Naive thymus-derived CD8-positive, alpha-beta T cell (primary cell): ENCODE data around the gene ADAMTSL5. TPM values are rescaled to one million over a fixed set of nuclear protein-coding genes. Genes with fewer than 3 reads are reported as not detected.
A peak's percentile ranks its signal among the peaks of the same experiment; 100 is the strongest.
"Not testable (repeated sequence)": the region's sequence is repeated elsewhere in the genome, so short reads cannot be mapped to it uniquely, and the experiment has no call there.

Experiments
- ATAC-seq, 2 donors: fragments of 150-1000 bp; cut with Tn5 transposase in 1 of 2; sonication (Bioruptor Pico), chemical (Tn5 transposase) in 1 of 2; 1 replicate in 1 of 2; 2 replicates in 1 of 2; pipeline ENCODE4 v1.10.0; 2021; ENCODE audit warnings: mild to moderate bottlenecking in 2 of 2, moderate library complexity in 2 of 2
- POLR2A ChIA-PET: fragments of 350-600 bp; sonication (Branson Sonifier 250); formaldehyde crosslinking; loops from one replicate; lab custom pipeline; 2021; ENCODE audit warnings: antibody characterized with exemption; lab: Charles Lee
- DNase-seq, 10 donors: peaks; one replicate each; pipeline versions ENCODE4 v3.0.0 to v3.0.0-alpha.2; 2020 to 2022
- H3K27ac Mint-ChIP-seq, 10 donors: one replicate each; pipeline ENCODE4 v1.8.0; 2020 to 2022; ENCODE audit warnings: mild to moderate bottlenecking in 10 of 10, mixed read lengths in 10 of 10, moderate library complexity in 4 of 10, inconsistent platforms in 1 of 10
- H3K27me3 Mint-ChIP-seq, 5 donors: one replicate each; pipeline ENCODE4 v1.8.0; 2021 to 2022; ENCODE audit warnings: mixed read lengths in 5 of 5
- H3K36me3 Mint-ChIP-seq, 3 donors: one replicate each; pipeline ENCODE4 v1.8.0; 2020 to 2022; ENCODE audit warnings: mixed read lengths in 3 of 3, mild to moderate bottlenecking in 2 of 3, inconsistent platforms in 1 of 3
- H3K4me1 Mint-ChIP-seq, 4 donors: one replicate each; pipeline ENCODE4 v1.8.0; 2021 to 2022; ENCODE audit warnings: mixed read lengths in 4 of 4
- H3K4me3 Mint-ChIP-seq, 10 donors: one replicate each; pipeline ENCODE4 v1.8.0; 2020 to 2022; ENCODE audit warnings: mild to moderate bottlenecking in 10 of 10, mixed read lengths in 10 of 10, moderate library complexity in 6 of 10, inconsistent platforms in 1 of 10
- H3K9me3 Mint-ChIP-seq, 9 donors: one replicate each; pipeline ENCODE4 v1.8.0; 2020 to 2022; ENCODE audit warnings: mixed read lengths in 9 of 9, mild to moderate bottlenecking in 3 of 9, inconsistent platforms in 1 of 9, moderate library complexity in 1 of 9
- polyA plus RNA-seq, 3 donors: library from polyadenylated mRNA; unstranded; fragments of 300-500 nt; fragmentation: Illumina TruSeq; gene quantifications; one replicate each; pipeline ENCODE4 v1.2.3, GENCODE V29; 2021
- total RNA-seq, 8 experiments: library from RNA in 2 of 8; stranded (reverse) in 2 of 8; gene quantifications; one replicate each; pipeline ENCODE4 v1.2.3 and lab custom pipeline; 2021 to 2026

ADAMTSL5 gene
- total and polyA plus RNA-seq, 5 experiments from 2014 or later: 0.47 to 4.5 (median 2.5) TPM

GRCh38 chr19:1540365-1540925 lies 27.6 kb upstream of the ADAMTSL5 start:
- H3K9me3 Mint-ChIP-seq: no peaks in the 10 kb centered on the region
- H3K4me1 Mint-ChIP-seq: no peaks in the 10 kb centered on the region
- H3K36me3 Mint-ChIP-seq: no peaks in the 10 kb centered on the region
- peaks cover 10 to 64% (median 14%) of the 10 kb centered on the region in 5 donors for H3K27me3 Mint-ChIP-seq
- no peak overlapping the region for H3K4me3 Mint-ChIP-seq
- DNase-seq: no peak
- peak overlapping the region in 1 of 10 donors; percentile 43 for H3K27ac Mint-ChIP-seq
- no peak for ATAC-seq
- POLR2A ChIA-PET: interaction anchor here (0.7 kb wide), 1 partner anchor 250 kb away, joined by 7 read pairs; no protein-coding TSS in a partner anchor

GRCh38 chr19:1539749-1540148 lies 26.9 kb upstream of the ADAMTSL5 start:
- H3K27ac Mint-ChIP-seq, H3K4me3 Mint-ChIP-seq, DNase-seq, H3K36me3 Mint-ChIP-seq, ATAC-seq, H3K9me3 Mint-ChIP-seq, H3K4me1 Mint-ChIP-seq, POLR2A ChIA-PET: not testable (repeated sequence)
- H3K27me3 Mint-ChIP-seq: peaks cover 11 to 67% (median 16%) of the 10 kb centered on the region in 5 donors

- ATAC-seq (no peak), DNase-seq (no peak)
- Mint-ChIP-seq H3K27ac (no peak overlapping the region), H3K4me3 (no peak overlapping the region), H3K36me3 (no peaks in the 10 kb centered on the region), H3K4me1 (no peaks in the 10 kb centered on the region), H3K9me3 (no peaks in the 10 kb centered on the region), H3K27me3 (peaks cover 11 to 62% (median 16%) of the 10 kb centered on the region in 5 donors)
- POLR2A ChIA-PET: interaction anchor here (0.6 to 0.7 kb wide), 2 partner anchors 181 to 1041 kb away, joined by 3 to 5 read pairs; no protein-coding TSS in a partner anchor
Observed at GRCh38 chr19:1538978-1539377, 26.2 kb upstream of the ADAMTSL5 start.

GRCh38 chr19:1535699-1536098 lies 22.9 kb upstream of the ADAMTSL5 start:
- H3K4me1 Mint-ChIP-seq, DNase-seq, H3K36me3 Mint-ChIP-seq, H3K4me3 Mint-ChIP-seq, ATAC-seq, H3K27ac Mint-ChIP-seq, H3K9me3 Mint-ChIP-seq: not testable (repeated sequence)
- POLR2A ChIA-PET: interaction anchor here (0.7 kb wide), 1 partner anchor 305 kb away, joined by 5 read pairs; no protein-coding TSS in a partner anchor
- H3K27me3 Mint-ChIP-seq: peaks cover 9 to 67% (median 16%) of the 10 kb centered on the region in 5 donors

- H3K27ac Mint-ChIP-seq: no peak overlapping the region
- DNase-seq (no peak), ATAC-seq (no peak)
- peaks cover 0 to 2% (median 0%) of the 10 kb centered on the region in 4 donors for H3K4me1 Mint-ChIP-seq
- no peak overlapping the region for H3K4me3 Mint-ChIP-seq
- H3K9me3 Mint-ChIP-seq: no peaks in the 10 kb centered on the region
- peaks cover 4 to 64% (median 14%) of the 10 kb centered on the region in 5 donors for H3K27me3 Mint-ChIP-seq
- no peaks in the 10 kb centered on the region for H3K36me3 Mint-ChIP-seq
- POLR2A ChIA-PET: interaction anchor here (0.7 kb wide), 1 partner anchor 125 kb away, joined by 3 read pairs; no protein-coding TSS in a partner anchor
Observed at GRCh38 chr19:1534972-1535371, 22.2 kb upstream of the ADAMTSL5 start.

GRCh38 chr19:1533510-1534150 lies 20.8 kb upstream of the ADAMTSL5 start:
- H3K27me3 Mint-ChIP-seq: peaks cover 4 to 60% (median 18%) of the 10 kb centered on the region in 5 donors
- no peaks in the 10 kb centered on the region for H3K9me3 Mint-ChIP-seq
- POLR2A ChIA-PET: interaction anchor here (0.7 kb wide), 1 partner anchor 80 kb away, joined by 5 read pairs; no protein-coding TSS in a partner anchor
- no peak overlapping the region for H3K4me3 Mint-ChIP-seq
- no peaks in the 10 kb centered on the region for H3K36me3 Mint-ChIP-seq
- ATAC-seq (no peak), DNase-seq (no peak)
- peak overlapping the region in 1 of 10 donors; percentile 14 for H3K27ac Mint-ChIP-seq
- H3K4me1 Mint-ChIP-seq: peaks cover 0 to 2% (median 0%) of the 10 kb centered on the region in 4 donors

- Mint-ChIP-seq H3K4me3 (no peak overlapping the region), H3K27me3 (peaks cover 6 to 53% (median 25%) of the 10 kb centered on the region in 5 donors), H3K4me1 (peaks cover 0 to 2% (median 0%) of the 10 kb centered on the region in 4 donors), H3K27ac (no peak overlapping the region), H3K9me3 (no peaks in the 10 kb centered on the region), H3K36me3 (no peaks in the 10 kb centered on the region)
- no peak for ATAC-seq
- no peak for DNase-seq
- POLR2A ChIA-PET: interaction anchor here (0.6 kb wide), 1 partner anchor 11 kb away, joined by 3 read pairs; no protein-coding TSS in a partner anchor
Observed at GRCh38 chr19:1532003-1532402, 19.2 kb upstream of the ADAMTSL5 start.

GRCh38 chr19:1531587-1531986 lies 18.8 kb upstream of the ADAMTSL5 start:
- POLR2A ChIA-PET: interaction anchor here (0.6 kb wide), 1 partner anchor 11 kb away, joined by 3 read pairs; no protein-coding TSS in a partner anchor
- H3K36me3 Mint-ChIP-seq: no peaks in the 10 kb centered on the region
- no peaks in the 10 kb centered on the region for H3K9me3 Mint-ChIP-seq
- H3K27me3 Mint-ChIP-seq: peaks cover 6 to 55% (median 28%) of the 10 kb centered on the region in 5 donors
- H3K4me3 Mint-ChIP-seq: no peak overlapping the region
- no peak for ATAC-seq
- H3K4me1 Mint-ChIP-seq: peaks cover 0 to 2% (median 0%) of the 10 kb centered on the region in 4 donors
- no peak for DNase-seq
- H3K27ac Mint-ChIP-seq: no peak overlapping the region

- H3K27me3 Mint-ChIP-seq: peaks cover 13 to 62% (median 35%) of the 10 kb centered on the region in 5 donors
- H3K4me3 Mint-ChIP-seq, H3K4me1 Mint-ChIP-seq, DNase-seq, ATAC-seq, POLR2A ChIA-PET, H3K36me3 Mint-ChIP-seq, H3K27ac Mint-ChIP-seq, H3K9me3 Mint-ChIP-seq: not testable (repeated sequence)
Observed at GRCh38 chr19:1530856-1531255, 18.0 kb upstream of the ADAMTSL5 start.

GRCh38 chr19:1529430-1529816 lies 16.6 kb upstream of the ADAMTSL5 start:
- peaks cover 20 to 67% (median 47%) of the 10 kb centered on the region in 5 donors for H3K27me3 Mint-ChIP-seq
- no peak for DNase-seq
- ATAC-seq: no peak
- POLR2A ChIA-PET: no interaction called here
- H3K9me3 Mint-ChIP-seq: peaks cover 0 to 1% (median 0%) of the 10 kb centered on the region in 9 donors
- no peak overlapping the region for H3K4me3 Mint-ChIP-seq
- H3K36me3 Mint-ChIP-seq: peaks cover 0 to 6% (median 2%) of the 10 kb centered on the region in 3 donors
- H3K4me1 Mint-ChIP-seq: peaks cover 5 to 9% (median 7%) of the 10 kb centered on the region in 4 donors
- H3K27ac Mint-ChIP-seq: no peak overlapping the region

GRCh38 chr19:1528596-1529429 lies 16.0 kb upstream of the ADAMTSL5 start:
- peaks cover 6 to 11% (median 10%) of the 10 kb centered on the region in 4 donors for H3K4me1 Mint-ChIP-seq
- ATAC-seq (no peak), DNase-seq (no peak)
- peaks cover 0 to 1% (median 0%) of the 10 kb centered on the region in 9 donors for H3K9me3 Mint-ChIP-seq
- no peak overlapping the region for H3K4me3 Mint-ChIP-seq
- H3K36me3 Mint-ChIP-seq: peaks cover 0 to 7% (median 2%) of the 10 kb centered on the region in 3 donors
- H3K27me3 Mint-ChIP-seq: peaks cover 22 to 73% (median 50%) of the 10 kb centered on the region in 5 donors
- POLR2A ChIA-PET: no interaction called here
- H3K27ac Mint-ChIP-seq: no peak overlapping the region

GRCh38 chr19:1527650-1528309 lies 15.0 kb upstream of the ADAMTSL5 start:
- H3K9me3 Mint-ChIP-seq: peaks cover 0 to 1% (median 0%) of the 10 kb centered on the region in 9 donors

More at GRCh38 chr19:1527650-1528309, 15.0 kb upstream of the ADAMTSL5 start:
- ATAC-seq: no peak
- POLR2A ChIA-PET: no interaction called here
- H3K27ac Mint-ChIP-seq: peak overlapping the region in 1 of 10 donors; percentile 40
- H3K36me3 Mint-ChIP-seq: peaks cover 0 to 7% (median 2%) of the 10 kb centered on the region in 3 donors
- H3K4me1 Mint-ChIP-seq: peaks cover 6 to 11% (median 9%) of the 10 kb centered on the region in 4 donors
- DNase-seq: no peak
- H3K4me3 Mint-ChIP-seq: no peak overlapping the region
- peaks cover 23 to 71% (median 45%) of the 10 kb centered on the region in 5 donors for H3K27me3 Mint-ChIP-seq
